GM19455 (cell line): ENCODE data around the gene GABARAP.

Experiments
- ATAC-seq: cut with Tn5 transposase; IDR thresholded peaks from one replicate; pipeline ENCODE4 v1.9.1; 2021; ENCODE audit not compliant: unreplicated experiment

GABARAP gene

DNA sequence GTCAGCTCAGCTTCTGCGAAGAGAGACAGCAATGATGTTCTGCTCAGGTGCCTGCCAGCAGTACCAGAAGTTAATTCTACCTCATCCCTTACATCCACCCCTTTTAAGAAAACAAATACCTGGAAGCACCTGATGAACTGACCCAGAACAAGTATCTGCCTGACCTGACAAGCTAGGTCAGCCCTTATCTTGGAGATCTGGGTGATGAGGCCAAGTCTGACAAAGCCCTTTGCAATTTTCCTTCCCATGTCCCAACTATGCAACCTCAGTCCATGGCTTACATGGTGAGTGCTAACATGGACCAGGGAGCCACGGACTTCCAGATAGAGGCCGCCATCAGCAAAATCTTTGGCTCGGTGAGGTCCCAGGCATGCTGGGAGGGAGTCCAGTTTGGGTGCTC is 18.9 kb downstream of the GABARAP start:
- no peak for ATAC-seq

DNA sequence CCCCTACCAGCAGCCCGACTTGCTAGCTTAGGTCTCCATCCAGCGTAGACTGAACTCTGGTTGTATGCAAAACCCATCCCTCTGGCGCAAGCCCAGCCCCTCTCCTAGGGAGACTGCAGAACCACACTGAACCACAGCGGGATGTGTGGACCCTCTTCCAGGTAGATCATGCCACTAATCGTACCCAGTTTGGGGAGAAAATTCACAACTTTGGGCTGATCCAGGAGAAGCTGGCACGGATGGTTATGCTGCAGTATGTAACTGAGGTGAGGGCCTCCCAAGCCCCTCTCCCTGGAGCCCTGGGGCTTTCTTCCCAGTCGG is 19.3 kb downstream of the GABARAP start:
- ATAC-seq = no peak

DNA sequence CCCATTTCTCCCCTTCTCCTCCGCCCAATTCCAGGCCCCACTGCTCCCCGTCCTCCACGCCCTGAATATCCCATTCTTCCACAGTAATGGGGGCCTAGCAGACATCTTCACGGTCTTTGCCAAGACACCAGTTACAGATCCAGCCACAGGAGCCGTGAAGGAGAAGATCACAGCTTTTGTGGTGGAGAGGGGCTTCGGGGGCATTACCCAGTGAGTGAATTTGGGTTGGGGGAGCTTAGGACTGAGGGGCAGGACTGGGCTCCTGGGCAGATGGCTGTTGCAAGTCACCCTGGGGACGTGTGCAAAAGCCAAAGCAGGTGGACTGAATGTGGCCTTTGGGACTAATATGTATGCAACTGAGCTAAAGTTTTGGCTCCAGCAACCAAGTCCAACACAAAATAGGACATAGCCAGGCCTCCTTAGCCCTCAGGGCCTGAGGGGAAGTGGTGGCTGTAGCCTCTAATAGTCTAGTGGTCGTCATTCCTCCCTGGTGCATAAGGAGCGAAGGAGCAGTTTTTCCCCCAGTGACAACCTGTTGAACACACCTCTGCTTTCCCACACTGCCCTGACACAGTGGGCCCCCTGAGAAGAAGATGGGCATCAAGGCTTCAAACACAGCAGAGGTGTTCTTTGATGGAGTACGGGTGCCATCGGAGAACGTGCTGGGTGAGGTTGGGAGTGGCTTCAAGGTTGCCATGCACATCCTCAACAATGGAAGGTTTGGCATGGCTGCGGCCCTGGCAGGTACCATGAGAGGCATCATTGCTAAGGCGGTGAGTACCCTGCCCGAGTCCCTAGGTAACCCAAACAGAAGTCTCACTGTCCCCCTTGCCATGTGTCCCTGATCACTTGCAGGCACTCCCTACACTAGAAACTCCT is 19.9 kb downstream of the GABARAP start:
- no peak for ATAC-seq

DNA sequence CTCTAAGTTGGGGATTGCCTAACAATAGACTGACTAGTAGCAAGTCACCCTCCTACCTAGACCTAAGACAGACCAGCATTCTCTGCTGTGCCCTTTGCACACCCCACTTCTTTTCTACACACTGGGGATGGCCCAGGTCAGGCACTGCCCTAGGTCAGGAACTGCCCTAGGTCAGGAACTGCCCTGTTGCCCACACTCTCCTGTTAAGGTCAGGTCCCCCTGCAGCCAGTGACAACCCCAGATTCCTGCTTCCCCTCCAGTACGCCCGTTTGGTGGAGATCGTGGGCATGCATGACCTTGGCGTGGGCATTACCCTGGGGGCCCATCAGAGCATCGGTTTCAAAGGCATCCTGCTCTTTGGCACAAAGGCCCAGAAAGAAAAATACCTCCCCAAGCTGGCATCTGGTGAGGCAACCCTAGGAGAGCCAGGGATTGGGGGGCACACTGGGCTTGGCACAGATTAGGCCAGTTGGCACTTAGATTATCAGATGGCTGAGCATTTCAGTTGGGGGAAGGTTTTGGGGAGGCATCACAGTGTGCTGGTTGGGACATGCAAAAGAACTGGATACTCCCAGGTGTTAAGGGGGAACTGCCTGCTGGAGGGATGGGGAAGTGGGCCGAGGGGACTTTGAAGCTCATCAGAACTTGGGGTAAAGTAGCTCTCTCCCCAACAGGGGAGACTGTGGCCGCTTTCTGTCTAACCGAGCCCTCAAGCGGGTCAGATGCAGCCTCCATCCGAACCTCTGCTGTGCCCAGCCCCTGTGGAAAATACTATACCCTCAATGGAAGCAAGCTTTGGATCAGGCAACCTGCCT is 20.8 kb downstream of the GABARAP start:
- ATAC-seq = no peak

DNA sequence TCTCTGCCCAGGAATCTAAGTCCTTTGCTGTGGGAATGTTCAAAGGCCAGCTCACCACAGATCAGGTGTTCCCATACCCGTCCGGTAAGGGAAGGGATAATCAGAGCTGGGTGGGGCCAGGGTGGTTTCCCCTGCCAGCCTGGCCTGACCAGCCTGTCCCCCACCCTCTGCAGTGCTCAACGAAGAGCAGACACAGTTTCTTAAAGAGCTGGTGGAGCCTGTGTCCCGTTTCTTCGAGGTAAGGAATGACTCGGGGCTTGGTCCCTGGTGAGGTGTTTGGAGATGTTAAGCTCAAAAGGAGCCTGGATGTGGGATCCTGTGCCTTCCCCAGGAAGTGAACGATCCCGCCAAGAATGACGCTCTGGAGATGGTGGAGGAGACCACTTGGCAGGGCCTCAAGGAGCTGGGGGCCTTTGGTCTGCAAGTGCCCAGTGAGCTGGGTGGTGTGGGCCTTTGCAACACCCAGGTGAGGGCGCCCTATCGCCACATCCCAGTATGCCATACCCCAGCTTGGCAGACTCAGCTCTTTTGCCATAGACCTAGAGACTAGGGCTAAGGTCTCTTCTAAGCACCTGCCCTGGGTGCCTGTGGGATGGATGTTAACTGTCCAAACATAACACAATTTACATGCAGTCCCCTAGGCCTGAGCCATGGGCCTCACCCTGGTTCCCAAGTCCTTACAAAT is 21.5 kb downstream of the GABARAP start:
- no peak for ATAC-seq

DNA sequence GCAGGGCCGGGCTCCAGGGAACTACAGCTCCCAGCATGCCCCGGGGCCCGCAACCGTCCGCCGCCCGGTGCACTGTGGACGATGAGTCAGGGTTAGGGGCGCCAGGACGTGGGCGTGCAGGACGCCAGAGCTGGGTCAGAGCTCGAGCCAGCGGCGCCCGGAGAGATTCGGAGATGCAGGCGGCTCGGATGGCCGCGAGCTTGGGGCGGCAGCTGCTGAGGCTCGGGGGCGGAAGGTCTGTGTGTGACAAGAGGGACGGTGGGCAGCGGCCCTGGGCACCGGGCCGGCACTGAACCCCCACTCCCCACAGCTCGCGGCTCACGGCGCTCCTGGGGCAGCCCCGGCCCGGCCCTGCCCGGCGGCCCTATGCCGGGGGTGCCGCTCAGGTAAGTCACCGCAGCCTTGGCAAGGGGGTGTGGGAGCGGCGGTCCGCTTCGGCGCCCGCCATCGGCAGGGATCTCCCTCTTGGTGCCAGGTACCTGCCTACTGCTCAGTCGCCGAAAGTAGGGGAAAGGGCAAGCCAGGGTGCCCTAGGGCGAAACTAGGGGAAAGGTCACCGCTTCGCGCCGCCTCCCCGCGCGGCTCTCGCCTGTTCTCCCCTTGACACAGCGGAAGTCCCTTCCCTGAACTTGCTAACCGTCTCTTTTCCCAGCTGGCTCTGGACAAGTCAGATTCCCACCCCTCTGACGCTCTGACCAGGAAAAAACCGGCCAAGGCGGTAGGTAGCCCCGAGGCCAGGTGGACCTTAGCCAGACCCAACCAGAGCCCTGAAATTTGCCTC is 22.2 kb downstream of the GABARAP start, which contains the start of the genes ACADVL and DLG4:
Gene ACADVL, plus strand, starts transcription at position 127 of the 781 bp plus-strand sequence. Its CDS starts 47 bp downstream, at position 174.
Gene DLG4, minus strand, starts transcription at position 25 of the 781 bp plus-strand sequence.
- peak; percentile 45 for ATAC-seq

DNA sequence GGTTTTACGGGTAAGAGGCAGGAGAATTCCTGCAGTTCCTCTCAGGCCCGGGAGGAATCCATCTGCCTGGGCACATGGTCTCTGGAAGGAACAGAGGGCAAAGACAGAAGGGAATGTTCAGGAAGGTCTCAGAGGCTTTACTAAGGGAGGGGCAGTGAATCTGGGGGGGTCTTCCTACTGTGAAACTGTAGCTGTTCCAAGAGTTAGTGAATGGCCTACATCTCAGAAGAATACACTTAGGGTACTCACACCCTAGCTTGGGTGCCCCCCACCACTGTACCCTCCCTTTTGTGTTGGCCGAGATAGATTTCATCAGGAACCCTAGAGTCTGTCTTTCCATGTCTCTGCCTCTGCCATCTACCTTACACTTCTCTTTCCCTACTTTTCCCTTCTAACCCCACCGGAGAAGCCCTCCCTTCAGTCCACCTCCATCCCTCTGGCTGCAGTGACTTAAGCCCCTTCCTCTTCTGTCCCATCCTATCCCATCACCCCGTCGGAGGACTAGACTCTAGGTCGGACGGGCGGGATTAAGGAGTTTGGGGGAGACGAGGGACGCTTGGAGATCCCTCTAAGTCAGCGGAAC is 22.9 kb downstream of the GABARAP start:
- no peak for ATAC-seq

DNA sequence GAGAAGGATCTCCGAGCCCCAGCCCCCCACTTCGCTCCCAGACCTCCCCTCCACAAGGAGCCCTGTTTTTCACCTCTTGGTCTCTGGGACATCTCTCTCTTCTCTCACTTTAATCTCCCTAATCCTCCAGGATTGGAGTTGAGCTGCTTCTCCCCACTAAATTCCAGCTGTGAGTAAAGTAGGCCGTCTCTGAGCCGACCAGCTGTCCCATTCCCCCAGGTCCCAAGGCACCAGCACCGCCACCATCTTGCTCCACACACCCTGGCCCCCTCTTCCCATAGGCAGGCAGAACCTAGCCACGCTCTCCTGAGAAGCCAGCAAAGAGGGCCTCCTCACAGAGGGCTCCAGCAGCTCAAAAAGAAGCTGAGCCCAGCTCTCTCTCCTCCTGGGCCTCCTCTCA is 23.5 kb downstream of the GABARAP start:
- ATAC-seq = no peak

DNA sequence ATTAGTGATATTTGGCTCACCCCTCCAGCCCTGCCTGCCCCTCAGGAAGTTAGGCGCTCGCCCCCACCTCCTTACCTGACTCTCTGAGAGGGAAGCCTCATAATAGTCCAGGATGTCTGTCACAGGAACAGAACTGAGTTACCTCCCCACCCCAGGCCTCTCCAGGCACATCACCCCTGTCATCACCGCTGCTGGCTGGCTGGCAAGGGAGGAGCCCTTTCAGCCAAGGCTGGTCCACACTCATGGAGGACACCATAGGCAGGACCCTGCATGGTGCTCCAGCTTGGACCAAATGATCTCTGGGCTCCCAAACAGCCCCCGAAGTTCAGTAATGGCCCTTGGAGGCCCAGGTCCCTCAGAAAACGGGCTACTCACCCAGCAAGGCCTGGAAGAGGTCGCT is 24.1 kb downstream of the GABARAP start:
- no peak for ATAC-seq

DNA sequence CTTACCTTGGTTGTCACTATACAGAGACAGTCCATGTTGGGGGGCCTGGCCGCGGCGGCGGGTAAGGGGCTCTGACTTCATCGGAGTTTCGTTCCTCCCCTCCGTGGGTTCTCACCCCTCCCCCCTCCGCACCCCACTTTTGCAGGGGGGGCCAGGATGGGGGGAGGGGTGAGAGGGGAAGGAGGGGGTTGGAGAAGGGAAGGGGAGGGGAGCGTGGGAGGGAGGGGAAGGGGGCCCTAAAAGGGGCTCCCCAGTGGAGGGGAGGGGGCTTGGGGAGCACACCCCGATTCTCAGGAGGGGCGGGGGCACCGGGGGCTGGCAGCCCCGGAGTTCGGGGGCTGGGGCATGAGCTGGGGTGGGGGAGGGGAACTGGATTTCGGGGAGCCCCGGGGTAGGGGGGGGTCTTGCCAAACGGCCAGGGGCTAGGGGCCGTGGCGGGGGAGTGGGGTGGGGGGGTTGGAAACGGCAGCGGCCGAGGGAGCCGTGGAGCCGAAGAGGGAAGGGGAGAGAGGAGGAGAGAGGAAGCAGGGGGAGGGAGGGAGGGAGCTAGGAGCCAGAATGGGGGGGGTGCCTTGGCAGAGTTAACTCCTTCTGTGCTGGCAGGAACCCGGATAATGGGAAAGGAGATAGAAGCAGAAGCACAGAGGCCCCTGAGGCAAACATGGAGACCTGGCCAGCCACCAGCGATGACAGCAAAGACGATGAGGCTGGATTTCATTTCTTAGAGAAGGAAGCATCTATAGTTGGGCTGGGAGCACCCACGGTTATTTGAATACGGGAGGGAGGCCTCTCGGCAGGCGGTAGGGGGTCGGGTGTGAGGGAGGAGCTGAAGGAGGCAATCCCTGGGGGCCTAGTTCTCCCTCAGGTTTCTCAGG is 24.9 kb downstream of the GABARAP start:
- ATAC-seq = no peak

DNA sequence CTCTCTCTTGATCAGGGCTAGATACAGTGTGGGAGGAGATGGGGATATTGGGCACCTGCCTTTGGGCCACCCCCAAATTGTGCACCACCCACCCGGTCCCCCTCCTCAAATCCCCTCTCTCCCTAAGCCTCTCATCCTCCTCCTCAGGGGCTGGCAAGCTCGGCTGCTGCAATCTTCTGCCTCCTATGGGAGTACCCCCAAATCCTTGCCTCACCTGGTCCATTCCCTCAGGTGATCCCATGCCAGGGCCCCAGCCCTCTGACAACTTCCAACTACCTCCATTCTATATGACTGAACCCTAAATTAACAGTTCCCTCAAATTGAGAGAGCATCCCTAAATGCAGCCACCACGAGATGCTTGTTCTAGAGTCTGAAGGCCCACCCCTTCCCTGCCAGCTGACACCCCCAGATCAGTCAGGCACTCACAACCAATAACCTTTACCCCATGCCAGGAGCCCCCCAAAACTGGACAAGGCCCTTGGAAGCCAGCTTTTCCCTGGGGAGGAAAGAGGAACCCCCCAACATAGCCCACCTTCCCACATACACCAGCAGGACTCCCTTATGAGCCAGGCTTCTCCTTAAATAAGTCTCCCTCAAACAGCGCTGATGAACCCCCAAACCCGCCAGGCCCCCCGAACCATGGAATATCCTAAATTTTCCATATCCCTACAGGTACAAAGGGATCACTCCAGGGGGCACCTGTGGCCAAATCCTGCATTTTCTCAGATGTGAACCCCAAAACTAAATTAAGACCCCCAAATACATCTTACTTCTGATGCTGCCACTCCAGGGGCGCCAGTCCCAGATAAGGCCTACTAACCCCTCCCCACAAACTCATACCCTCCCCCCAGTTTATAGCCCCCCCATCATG is 25.8 kb downstream of the GABARAP start:
- no peak for ATAC-seq

DNA sequence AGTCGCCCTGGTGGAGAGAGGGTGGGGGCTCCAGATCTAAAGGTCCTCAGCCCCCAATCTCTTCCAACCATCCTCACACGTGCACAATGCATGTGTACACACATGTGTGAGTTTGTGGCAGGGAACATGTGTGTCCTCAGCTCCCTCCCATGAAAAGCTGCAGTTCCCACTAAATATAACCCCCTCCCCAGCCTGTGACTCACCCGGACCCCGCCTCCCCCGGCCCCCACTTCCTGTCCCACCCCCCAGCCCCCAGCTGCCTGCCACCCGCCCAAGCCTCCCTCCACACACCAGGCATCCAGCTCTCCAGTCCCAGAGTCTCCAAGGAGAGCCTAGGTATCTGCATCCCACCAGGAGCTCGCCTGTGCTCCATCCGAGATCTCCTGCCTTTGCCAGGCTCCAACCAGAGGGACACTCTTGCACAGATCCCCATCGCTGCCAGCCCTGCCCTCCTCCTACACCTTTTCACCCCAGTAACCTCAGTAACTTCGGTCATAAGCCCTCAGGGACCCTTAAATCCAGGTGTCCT is 26.5 kb downstream of the GABARAP start:
- ATAC-seq = no peak

DNA sequence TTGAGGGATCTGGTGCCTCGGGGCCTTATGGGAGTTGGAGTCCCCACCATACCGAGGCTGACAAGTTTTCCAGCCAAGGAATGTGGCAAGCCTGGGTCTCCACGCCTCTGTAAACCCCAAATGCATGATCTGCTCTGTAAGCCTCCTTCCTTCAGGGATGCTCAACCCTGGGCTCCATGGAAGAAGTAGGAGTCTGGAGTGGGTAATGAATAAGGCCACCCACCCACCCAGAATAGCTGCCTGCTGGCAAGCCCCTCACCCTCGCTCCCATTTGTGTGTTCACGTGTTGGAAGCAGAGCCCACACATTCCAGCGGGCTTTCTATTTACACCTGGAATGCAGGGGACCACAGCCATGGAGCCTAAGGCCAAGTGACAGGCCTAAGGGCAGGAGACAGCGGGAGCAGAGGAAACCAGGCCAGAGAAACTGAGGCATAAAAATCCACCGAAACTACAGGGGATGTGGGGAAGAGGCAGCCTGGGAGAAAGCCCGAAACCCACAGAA is 27.1 kb downstream of the GABARAP start:
- no peak for ATAC-seq

DNA sequence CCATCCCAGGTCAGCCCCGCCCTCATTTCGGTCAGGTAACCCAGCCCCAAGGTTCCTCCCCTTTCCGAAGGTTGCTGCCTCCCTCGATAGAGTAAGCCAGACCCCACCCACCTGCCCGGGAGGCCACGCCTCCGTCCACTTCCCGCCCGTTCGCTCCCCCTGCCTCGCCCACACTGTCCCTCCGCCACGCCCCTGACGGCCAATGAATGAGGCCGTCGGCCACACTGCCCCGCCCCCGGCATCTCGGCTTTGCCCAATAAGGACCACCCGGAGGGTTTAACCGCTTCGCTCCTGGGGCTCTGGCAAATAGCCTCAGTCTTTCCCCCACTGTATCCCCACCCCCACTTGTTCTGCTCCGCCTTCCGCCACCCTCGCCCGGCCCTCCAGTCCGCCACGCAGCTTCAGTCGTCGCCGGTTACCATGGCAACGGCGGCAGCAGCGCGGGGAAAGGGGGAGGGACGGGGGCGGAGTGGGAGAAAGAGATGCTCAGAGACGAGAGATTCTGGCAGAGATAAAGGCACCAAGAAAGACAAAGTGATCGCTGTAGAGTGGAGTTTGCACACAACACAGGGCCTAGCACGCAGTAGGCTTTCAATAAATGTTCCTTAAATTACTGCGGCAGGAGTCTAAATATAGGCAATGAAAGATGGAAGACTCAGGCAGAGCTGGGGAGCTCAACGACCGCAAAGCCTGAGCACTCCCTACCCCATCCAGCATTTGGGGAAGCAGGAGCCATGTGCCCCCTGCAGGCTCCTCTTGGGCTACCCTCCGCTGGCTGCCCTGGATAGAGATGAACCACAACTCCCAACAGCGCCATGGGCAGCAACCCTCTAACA is 27.7 kb downstream of the GABARAP start:
- ATAC-seq = peak; percentile 81

DNA sequence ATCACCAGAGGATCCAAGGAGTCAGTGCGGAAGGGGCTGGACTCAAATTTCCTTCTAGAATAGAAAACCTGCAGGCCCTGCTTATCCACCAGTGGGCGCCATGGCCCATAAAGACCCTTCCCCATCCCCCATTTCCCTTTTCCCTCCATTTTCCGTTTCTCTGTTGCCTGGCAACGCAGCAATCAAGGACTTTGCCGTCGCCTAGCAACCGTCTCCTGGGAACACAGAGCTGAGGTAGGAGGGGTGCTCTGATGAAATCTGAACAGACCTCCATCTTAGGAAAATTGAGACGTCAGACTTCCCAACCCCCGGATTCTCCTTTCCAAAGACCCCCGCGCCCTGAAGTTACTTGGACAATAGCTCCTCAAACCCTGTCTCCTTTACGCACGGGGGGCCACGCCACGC is 28.4 kb downstream of the GABARAP start:
- no peak for ATAC-seq

DNA sequence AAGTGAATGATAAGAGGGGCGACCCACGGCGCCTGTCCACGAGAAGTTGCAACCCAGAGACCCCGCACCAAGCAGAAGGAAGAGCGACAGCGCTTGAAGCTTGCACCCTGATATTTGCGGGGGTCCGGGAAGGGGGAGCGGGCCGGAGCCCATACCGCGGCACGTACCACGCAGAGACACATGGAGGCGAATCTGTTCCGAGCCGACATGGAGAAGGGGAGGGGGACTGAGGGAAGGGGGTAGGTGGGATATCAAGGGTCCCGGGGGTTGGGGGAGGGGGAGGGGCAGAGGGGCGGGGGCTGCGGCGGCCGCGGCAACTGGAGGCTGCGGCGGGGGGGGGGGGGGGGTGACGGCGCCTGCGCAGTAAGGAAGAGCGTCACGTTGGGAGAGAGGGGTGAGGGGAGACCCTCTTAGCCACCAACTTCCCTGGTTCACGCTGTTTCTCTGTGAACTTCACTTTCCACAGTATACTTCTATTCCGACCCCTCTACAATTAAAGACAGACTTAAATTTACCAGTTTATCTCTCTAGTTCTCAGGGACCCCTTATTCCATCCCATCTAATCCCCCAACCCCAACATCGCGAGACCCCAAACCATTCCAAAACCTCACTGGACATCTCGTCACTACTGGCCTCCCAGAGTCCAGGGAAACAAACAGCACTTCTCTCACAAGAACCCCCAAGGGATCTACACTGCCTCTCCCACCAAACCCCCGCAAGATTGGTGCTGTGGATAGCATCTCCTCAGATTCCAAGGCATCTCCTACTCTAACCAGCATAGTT is 30.6 kb downstream of the GABARAP start:
- no peak for ATAC-seq
